Frontal cortex (tissue), 4 donors: Measurements from ENCODE around the gene FRG1. TPM values are rescaled to one million over a fixed set of nuclear protein-coding genes. Genes with fewer than 3 reads are reported as not detected.
"Not testable (repeated sequence)": the region's sequence is repeated elsewhere in the genome, so short reads cannot be mapped to it uniquely, and the experiment has no call there.

Source experiments
- DNase-seq, 2 donors: peaks; one replicate each; pipeline ENCODE4 v3.0.0; 2012; ENCODE audit warnings: low spot score in 2 of 2
- FAIRE-seq: peaks from 2 replicates; lab custom pipeline; 2012; peaks lifted over from hg19 to GRCh38; lab: Jason Lieb, UNC
- small RNA-seq: library from RNA; depleted of rRNA; stranded (forward); fragments of <200 nt; gene quantifications from one replicate; pipeline ENCODE3, GENCODE V24; 2014
- total RNA-seq: library from RNA; depleted of rRNA; stranded (reverse); fragments of >200 nt; gene quantifications from one replicate; pipeline ENCODE4 v1.2.3, GENCODE V29; 2014
- donor health status: control.
- donor health status: control.
- donor health status: control.

The FRG1 gene
- total RNA-seq, 1 donor from 2014 or later = 33.4 TPM

DNA sequence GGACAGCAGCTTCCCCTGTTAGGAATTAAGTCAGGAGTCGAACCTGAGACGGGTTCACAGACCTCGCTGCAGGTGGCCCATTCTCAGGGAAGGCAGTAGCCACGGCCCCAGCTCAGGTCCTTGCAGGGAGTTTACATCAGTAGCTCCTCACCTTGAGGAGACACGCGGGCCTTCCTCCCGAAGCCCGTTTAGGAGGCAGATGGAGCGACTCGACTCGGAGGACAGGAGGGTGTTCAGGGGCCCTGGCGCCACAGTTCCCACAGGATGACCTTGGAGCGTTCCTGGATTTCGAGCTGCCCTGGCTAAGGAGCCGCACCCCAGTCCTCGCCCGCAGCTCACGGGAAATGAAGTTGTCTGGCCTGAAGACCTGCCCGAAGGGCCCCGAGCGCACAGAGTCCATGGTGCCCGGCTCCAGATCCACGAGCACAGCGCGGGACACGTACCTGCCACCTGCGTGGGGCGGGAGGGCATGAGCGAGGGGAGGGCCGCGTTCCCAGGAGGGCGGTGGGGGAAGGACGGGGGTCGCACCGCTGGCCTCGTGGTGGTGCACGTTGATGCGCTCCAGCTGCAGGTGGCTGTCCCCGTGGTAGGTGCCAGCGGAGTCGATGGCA, 43.3 kb downstream of the FRG1 start:
- FAIRE-seq, DNase-seq: not testable (repeated sequence)

- DNase-seq, FAIRE-seq: not testable (repeated sequence)
These were observed 44.0 kb downstream of the FRG1 start for GRCh38 chr4:189984661-189985060.

- not testable (repeated sequence) for DNase-seq, FAIRE-seq
These were observed 45.1 kb downstream of the FRG1 start for GRCh38 chr4:189985651-189986243.

- DNase-seq (no peak), FAIRE-seq (no peak)
These were observed 48.3 kb downstream of the FRG1 start for GRCh38 chr4:189988877-189989431.

DNA sequence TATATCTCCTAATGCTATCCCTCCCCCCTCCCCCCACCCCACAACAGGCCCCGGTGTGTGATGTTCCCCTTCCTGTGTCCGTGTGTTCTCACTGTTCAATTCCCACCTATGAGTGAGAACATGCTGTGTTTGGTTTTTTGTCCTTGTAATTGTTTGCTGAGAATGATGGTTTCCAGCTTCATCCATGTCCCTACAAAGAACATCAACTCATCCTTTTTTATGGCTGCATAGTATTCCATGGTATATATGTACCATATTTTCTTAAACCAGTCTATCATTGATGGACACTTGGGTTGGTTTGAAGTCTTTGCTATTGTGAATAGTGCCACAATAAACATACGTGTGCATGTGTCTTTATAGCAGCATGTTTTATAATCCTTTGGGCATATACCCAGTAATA, 49.3 kb downstream of the FRG1 start:
- not testable (repeated sequence) for DNase-seq, FAIRE-seq

Small RNA genes within 50 kb of the gene (small RNA-seq; reads per million reads assigned to genes)
- not detected for gene MLLT10P2

Other genes starting within 250 kb of the FRG1 start
- gene FRG2, start 86.4 kb downstream of the FRG1 start, total RNA-seq = not detected
- not detected for gene DBET, start 123.6 kb downstream of the FRG1 start, total RNA-seq
- not detected for gene DUX4, start 232.9 kb downstream of the FRG1 start, total RNA-seq